Breast epithelium (tissue), 4 donors: ENCODE results near the gene C1QTNF3. TPM values are rescaled to one million over a fixed set of nuclear protein-coding genes. Genes with fewer than 3 reads are reported as not detected.

Source experiments
- DNase-seq, 2 donors: peaks; one replicate each; pipeline ENCODE4 v3.0.0-alpha.2; 2019; ENCODE audit warnings: low spot score in 2 of 2
- H3K27ac ChIP-seq, 2 donors: fragments of 200-600 bp; sonication (generic) in 1 of 2; one replicate each; pipeline ENCODE4 v1.5.1; 2016 to 2019; ENCODE audit warnings: mild to moderate bottlenecking in 1 of 2
- H3K27me3 ChIP-seq, 2 donors: fragments of 200-600 bp; sonication (generic) in 1 of 2; one replicate each; pipeline versions ENCODE4 v1.5.1 to v1.6.0; 2017 to 2019; ENCODE audit warnings: control low read depth in 1 of 2, mild to moderate bottlenecking in 1 of 2
- H3K36me3 ChIP-seq: fragments of 200-600 bp; one replicate; pipeline ENCODE4 v1.5.1; 2019
- H3K4me1 ChIP-seq, 2 donors: fragments of 200-600 bp; sonication (generic); one replicate each; pipeline ENCODE4 v1.5.1; 2016 to 2019; ENCODE audit warnings: control low read depth in 1 of 2
- H3K4me3 ChIP-seq, 3 donors: fragments of 200-600 bp; sonication (generic); 1 replicate in 2 of 3; 2 replicates in 1 of 3; pipeline ENCODE4 v1.5.1; 2016 to 2019; ENCODE audit warnings: mild to moderate bottlenecking in 3 of 3, moderate library complexity in 2 of 3
- H3K9me3 ChIP-seq, 2 donors: fragments of 200-600 bp; sonication (generic) in 1 of 2; one replicate each; pipeline ENCODE4 v1.5.1; 2016 to 2019; ENCODE audit warnings: control low read depth in 1 of 2
- POLR2A ChIP-seq: fragments of 450-650 bp; IDR thresholded peaks from one replicate; pipeline ENCODE4 v1.6.1; 2016; ENCODE audit warnings: antibody characterized with exemption, mild to moderate bottlenecking, moderate library complexity
- POLR2AphosphoS5 ChIP-seq, 3 donors: sonication (generic); formaldehyde crosslinking; IDR thresholded peaks; one replicate each; pipeline ENCODE4 v1.6.1; 2017; ENCODE audit warnings: antibody characterized with exemption in 3 of 3
- intact Hi-C: fragments of 100-400 bp; cut with DNase I; formaldehyde crosslinking; loops from one replicate; pipeline ENCODE4 v1.15.1; 2023; ENCODE audit warnings: low total_unique reads
- total RNA-seq, 3 donors: library from RNA; depleted of rRNA; stranded (reverse); fragments of >200 nt; gene quantifications; one replicate each; pipeline ENCODE4 v1.1.0, GENCODE V29; 2016
- TF ChIP-seq, protein P1 (sequence below), 3 donors: fragments of 450-650 bp; IDR thresholded peaks; one replicate each; pipeline ENCODE4 v1.5.1; 2016 to 2017; ENCODE audit warnings: antibody characterized with exemption in 3 of 3, mild to moderate bottlenecking in 3 of 3, moderate library complexity in 3 of 3

C1QTNF3 gene
- total RNA-seq, 3 donors from 2014 or later, result 4.0 to 28.8 (median 22.2) TPM

DNA sequence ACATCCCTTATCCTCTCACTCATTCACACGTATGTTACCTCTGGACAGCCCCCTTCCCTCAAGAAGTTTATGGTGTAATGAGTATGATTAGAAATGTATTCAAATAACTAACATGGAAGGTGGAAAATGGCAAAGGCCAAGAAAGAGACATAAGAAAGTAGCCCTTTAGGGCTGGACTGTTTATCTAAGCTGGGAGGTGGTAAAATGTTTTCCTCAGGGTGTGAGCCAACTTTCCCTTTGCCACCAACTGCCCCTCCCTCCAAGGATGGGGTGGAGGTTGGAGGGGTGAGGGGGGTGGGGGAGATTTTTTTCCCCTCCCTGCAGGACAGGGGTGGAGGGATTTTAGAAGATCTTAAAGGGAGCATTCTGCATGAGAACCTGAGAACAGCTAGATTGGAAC, 66.7 kb downstream of the C1QTNF3 start:
- Histone ChIP-seq H3K4me3 (no peak overlapping the region), H3K9me3 (no peaks in the 10 kb centered on the region), H3K27ac (no peak overlapping the region), H3K27me3 (no peaks in the 10 kb centered on the region), H3K36me3 (no peaks in the 10 kb centered on the region), H3K4me1 (peaks cover 0 to 6% of the 10 kb centered on the region in 2 donors)
- TF ChIP-seq, protein P1, sequence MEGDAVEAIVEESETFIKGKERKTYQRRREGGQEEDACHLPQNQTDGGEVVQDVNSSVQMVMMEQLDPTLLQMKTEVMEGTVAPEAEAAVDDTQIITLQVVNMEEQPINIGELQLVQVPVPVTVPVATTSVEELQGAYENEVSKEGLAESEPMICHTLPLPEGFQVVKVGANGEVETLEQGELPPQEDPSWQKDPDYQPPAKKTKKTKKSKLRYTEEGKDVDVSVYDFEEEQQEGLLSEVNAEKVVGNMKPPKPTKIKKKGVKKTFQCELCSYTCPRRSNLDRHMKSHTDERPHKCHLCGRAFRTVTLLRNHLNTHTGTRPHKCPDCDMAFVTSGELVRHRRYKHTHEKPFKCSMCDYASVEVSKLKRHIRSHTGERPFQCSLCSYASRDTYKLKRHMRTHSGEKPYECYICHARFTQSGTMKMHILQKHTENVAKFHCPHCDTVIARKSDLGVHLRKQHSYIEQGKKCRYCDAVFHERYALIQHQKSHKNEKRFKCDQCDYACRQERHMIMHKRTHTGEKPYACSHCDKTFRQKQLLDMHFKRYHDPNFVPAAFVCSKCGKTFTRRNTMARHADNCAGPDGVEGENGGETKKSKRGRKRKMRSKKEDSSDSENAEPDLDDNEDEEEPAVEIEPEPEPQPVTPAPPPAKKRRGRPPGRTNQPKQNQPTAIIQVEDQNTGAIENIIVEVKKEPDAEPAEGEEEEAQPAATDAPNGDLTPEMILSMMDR (IDR thresholded peaks at IDR 0.05), result no peak
- TF ChIP-seq POLR2AphosphoS5 (IDR thresholded peaks at IDR 0.05) (no peak), POLR2A (no peak)
- intact Hi-C loops, result no loop called here
- DNase-seq, result no peak

DNA sequence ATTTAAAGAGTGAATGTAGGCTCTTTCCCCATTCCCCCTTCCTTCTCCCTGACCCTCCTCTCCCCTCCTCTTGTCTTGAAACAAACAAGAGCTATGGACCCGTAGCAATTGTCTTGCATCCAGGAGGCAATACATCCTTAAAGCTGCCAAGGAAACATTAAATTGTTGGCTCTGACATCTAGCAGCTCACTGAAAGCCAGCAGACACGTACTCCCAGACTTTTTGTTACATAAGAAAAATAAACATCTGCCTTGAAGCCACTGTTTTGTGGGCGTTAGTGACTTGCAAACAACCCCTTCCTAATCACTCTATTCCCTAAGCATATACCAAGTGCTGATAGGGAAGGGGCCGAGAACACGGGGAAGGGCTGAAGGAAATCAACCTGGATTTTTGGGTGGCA, 67.2 kb downstream of the C1QTNF3 start:
- Histone ChIP-seq H3K4me3 (no peak overlapping the region), H3K9me3 (no peaks in the 10 kb centered on the region), H3K27me3 (no peaks in the 10 kb centered on the region), H3K36me3 (no peaks in the 10 kb centered on the region), H3K27ac (no peak overlapping the region), H3K4me1 (peaks cover 0 to 1% of the 10 kb centered on the region in 2 donors)
- TF ChIP-seq, protein P1 (IDR thresholded peaks at IDR 0.05), result no peak
- TF ChIP-seq POLR2AphosphoS5 (IDR thresholded peaks at IDR 0.05) (no peak), POLR2A (no peak)
- intact Hi-C loops, result no loop called here
- DNase-seq, result no peak

DNA sequence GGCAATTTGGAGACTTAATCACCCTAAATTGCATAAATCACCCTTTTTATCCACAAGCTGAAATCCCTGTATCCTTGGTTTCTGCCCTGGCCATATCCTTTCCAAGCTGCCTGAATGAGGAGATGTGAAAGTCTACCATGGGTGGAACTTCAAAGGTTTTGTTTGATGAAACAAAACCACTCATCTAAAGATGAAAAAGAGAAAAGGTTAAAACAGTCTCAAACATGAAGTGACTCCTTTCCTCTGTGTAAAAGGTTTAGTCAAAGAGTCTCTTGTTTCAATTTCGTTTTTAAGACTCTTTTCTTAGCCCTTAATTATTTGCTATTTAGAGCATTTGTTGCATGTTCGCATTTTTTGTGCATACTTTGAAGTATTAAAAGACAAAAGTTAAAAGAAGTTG, 69.7 kb downstream of the C1QTNF3 start:
- no peaks in the 10 kb centered on the region for H3K9me3 ChIP-seq
- H3K4me3 ChIP-seq, result no peak overlapping the region
- H3K27ac ChIP-seq, result no peak overlapping the region
- no peaks in the 10 kb centered on the region for H3K27me3 ChIP-seq
- intact Hi-C loops, result no loop called here
- TF ChIP-seq POLR2AphosphoS5 (IDR thresholded peaks at IDR 0.05), result no peak
- no peak for TF ChIP-seq POLR2A
- no peaks in the 10 kb centered on the region for H3K4me1 ChIP-seq
- no peak for DNase-seq
- no peaks in the 10 kb centered on the region for H3K36me3 ChIP-seq

DNA sequence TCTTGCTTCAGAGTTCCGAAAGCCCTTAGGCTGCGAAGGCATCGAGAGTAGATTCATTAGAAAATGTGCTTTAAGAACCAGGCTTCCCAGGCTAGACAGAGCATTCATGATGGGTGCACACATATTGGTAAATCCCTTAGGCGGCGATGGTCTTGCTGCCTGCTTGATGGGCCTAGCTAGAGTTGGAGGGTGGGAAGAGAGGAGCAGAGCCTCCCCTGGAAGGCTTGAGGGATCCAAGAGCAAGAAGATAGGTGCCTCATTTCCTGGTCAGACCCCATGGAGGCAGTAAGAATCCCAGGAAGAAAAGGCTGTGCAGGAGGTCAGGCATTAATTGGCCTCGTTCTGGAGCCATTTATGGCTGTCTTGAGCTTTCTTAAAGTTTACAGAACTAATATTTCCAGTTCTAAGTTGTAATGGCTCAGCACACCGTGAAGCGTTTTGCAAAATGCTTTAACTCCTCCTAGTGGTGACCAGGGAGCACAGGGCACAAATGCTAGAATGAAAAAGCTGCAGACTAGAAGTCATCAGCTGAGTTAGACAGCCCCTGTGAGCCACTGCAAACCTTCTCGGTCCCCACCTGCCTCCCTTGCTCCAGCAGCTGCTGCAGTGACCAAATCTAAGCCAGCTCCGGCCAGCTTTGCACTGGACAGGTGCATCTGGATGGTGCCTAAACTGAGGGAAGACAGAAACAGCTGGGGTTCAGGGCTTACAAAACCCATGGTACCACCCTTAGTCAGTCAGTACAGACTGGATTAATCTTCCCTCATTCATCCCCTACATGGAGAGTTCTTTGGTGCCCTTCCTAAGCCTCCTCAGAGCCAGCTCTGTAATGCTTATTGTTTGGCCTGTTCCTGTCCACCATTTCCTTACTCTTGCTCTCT, 73.2 kb downstream of the C1QTNF3 start:
- Histone ChIP-seq H3K27ac (no peak overlapping the region), H3K9me3 (no peaks in the 10 kb centered on the region), H3K4me3 (no peak overlapping the region), H3K36me3 (no peaks in the 10 kb centered on the region), H3K27me3 (no peaks in the 10 kb centered on the region), H3K4me1 (no peaks in the 10 kb centered on the region)
- DNase-seq, result no peak
- intact Hi-C loops, result no loop called here
- no peak for TF ChIP-seq POLR2AphosphoS5 (IDR thresholded peaks at IDR 0.05)
- TF ChIP-seq, protein P1 (IDR thresholded peaks at IDR 0.05), result peak in 2 of 3 donors; percentile 35 to 49

DNA sequence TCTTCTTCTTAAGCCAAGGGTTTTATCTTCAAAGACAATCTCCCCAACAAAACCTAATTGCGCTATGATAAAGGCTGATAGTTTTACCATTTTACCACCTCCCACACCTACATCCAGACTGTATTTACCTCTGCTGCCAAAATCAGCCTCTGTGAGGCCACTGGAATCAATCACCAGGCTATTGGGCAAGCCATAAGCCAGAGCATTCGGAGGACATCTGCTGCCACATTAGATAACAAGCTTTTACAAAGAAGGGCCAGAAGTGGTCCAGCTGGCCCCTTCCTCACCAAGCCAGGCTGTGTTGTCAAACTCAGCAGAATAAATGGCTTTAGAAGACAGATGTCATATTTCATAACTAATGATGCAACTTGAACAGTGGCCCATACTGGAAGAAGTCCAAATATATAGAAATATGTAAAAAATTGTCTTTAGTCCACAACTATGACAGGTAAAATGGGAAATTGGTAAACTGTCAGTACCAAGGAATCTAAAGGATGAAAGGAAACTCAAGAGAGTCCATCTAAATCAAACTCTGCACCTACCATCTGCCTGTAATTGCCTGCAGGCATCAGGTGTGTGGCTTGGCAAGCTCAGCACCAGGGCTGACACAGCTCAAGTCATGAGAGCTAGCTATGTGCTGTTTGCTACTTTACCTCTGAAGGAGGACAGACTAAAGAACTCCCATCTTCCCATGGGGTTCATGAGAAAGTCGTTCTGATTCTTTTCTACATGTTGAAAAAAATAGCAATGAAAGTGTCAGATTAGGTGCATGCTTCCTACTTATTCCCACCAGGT, 74.6 kb downstream of the C1QTNF3 start:
- no peaks in the 10 kb centered on the region for H3K9me3 ChIP-seq
- H3K36me3 ChIP-seq, result no peaks in the 10 kb centered on the region
- H3K4me3 ChIP-seq, result no peak overlapping the region
- no peaks in the 10 kb centered on the region for H3K4me1 ChIP-seq
- no peak for TF ChIP-seq POLR2AphosphoS5 (IDR thresholded peaks at IDR 0.05)
- TF ChIP-seq POLR2A, result no peak
- TF ChIP-seq, protein P1 (IDR thresholded peaks at IDR 0.05), result no peak
- no peaks in the 10 kb centered on the region for H3K27me3 ChIP-seq
- H3K27ac ChIP-seq, result no peak overlapping the region
- DNase-seq, result no peak
- intact Hi-C loops, result no loop called here

Other genes starting within 250 kb of the C1QTNF3 start
- gene ADAMTS12, start 151.2 kb downstream of the C1QTNF3 start, total RNA-seq, result 10 to 100 TPM in 2 of 3 donors, 1 to 10 TPM in 1; 4.4 to 17.4 (median 15.0) TPM
- not detected for gene RXFP3, start 106.8 kb downstream of the C1QTNF3 start, total RNA-seq
- not detected for gene SLC45A2, start 58.5 kb downstream of the C1QTNF3 start, total RNA-seq
- 10 to 100 TPM in 2 of 3 donors, 1 to 10 TPM in 1; 8.2 to 14.4 (median 13.8) TPM for gene AMACR, start 35.2 kb downstream of the C1QTNF3 start, total RNA-seq